Lung (tissue), 13 donors: ENCODE results near the gene ZFYVE19. TPM values are rescaled to one million over a fixed set of nuclear protein-coding genes. Genes with fewer than 3 reads are reported as not detected.

Source experiments
- ATAC-seq: fragments of 200-7000 bp; cut with Tn5 transposase; one replicate; pipeline ENCODE4 v1.9.1; 2020; ENCODE audit warnings: moderate number of reproducible peaks; ENCODE audit not compliant: insufficient read depth, low FRiP score
- DNase-seq, 3 donors: peaks; one replicate each; pipeline ENCODE4 v3.0.0-alpha.2; 2013 to 2017
- H3K27ac ChIP-seq, 2 donors: one replicate each; pipeline ENCODE4 v1.5.1; 2013; ENCODE audit warnings: mild to moderate bottlenecking in 2 of 2, moderate library complexity in 2 of 2, control low read depth in 1 of 2, inconsistent platforms in 1 of 2, low read depth in 1 of 2, low read length in 1 of 2
- H3K27me3 ChIP-seq, 3 donors: one replicate each; pipeline ENCODE4 v1.5.1; 2013; ENCODE audit warnings: low read length in 2 of 3; ENCODE audit not compliant: control insufficient read depth in 3 of 3, insufficient read depth in 3 of 3
- H3K36me3 ChIP-seq, 4 donors: one replicate each; pipeline ENCODE4 v1.5.1; 2013; ENCODE audit warnings: low read length in 4 of 4, mild to moderate bottlenecking in 1 of 4, moderate library complexity in 1 of 4; ENCODE audit not compliant: control insufficient read depth in 4 of 4, insufficient read depth in 4 of 4
- H3K4me1 ChIP-seq, 5 donors: one replicate each; pipeline ENCODE4 v1.5.1; 2013; ENCODE audit warnings: low read length in 5 of 5, mild to moderate bottlenecking in 2 of 5, moderate library complexity in 1 of 5; ENCODE audit not compliant: control insufficient read depth in 5 of 5, insufficient read depth in 5 of 5
- H3K4me3 ChIP-seq: one replicate; pipeline ENCODE4 v1.5.1; 2013; ENCODE audit warnings: mild to moderate bottlenecking, control low read depth, moderate library complexity
- H3K9ac ChIP-seq, 2 donors: one replicate each; pipeline ENCODE4 v1.5.1; 2013; ENCODE audit warnings: low read length in 2 of 2, control low read depth in 1 of 2; ENCODE audit not compliant: insufficient read depth in 1 of 2
- H3K9me3 ChIP-seq, 4 donors: one replicate each; pipeline ENCODE4 v1.5.1; 2013; ENCODE audit warnings: low read length in 3 of 4, mild to moderate bottlenecking in 1 of 4, moderate library complexity in 1 of 4; ENCODE audit not compliant: control insufficient read depth in 4 of 4, insufficient read depth in 3 of 4
- WGBS, 2 donors: extraction: QIAGEN DNeasy Blood & Tissue Kit; methylation state at CpG; one replicate each; pipeline ENCODE4 v1.1.7; 2013; 5-methylcytosine and 5-hydroxymethylcytosine counted together
- polyA plus RNA-seq, 2 donors: library from polyadenylated mRNA; stranded (reverse); fragments of 200-250 nt; gene quantifications; one replicate each; pipeline ENCODE4 v1.2.1, GENCODE V29; 2013
- small RNA-seq: library from RNA; depleted of rRNA; stranded (forward); fragments of <200 nt; gene quantifications from one replicate; pipeline ENCODE3, GENCODE V24; 2014; ENCODE audit warnings: low replicate concordance
- total RNA-seq, 2 donors: library from RNA; depleted of rRNA in 1 of 2; stranded (reverse); fragments of >200 nt in 1 of 2; gene quantifications; one replicate each; pipeline ENCODE4 v1.2.1, GENCODE V29; 2014 to 2021
- TF ChIP-seq, protein P1 (sequence below): IDR thresholded peaks from 2 replicates; pipeline ENCODE4 v1.5.1; 2012; ENCODE audit warnings: mild to moderate bottlenecking; ENCODE audit errors: control extremely low read depth, extremely low read depth
- donor health status: control.
- donor health status: control.
- donor health status: Bipolar disorder and iron deficiency.
- donor health status: healthy.
- donor health status: DM: yes; HTN: yes; CAD: no.

ZFYVE19 gene
- total and polyA plus RNA-seq, 4 donors = 17.3 to 25.0 (median 21.2) TPM

DNA sequence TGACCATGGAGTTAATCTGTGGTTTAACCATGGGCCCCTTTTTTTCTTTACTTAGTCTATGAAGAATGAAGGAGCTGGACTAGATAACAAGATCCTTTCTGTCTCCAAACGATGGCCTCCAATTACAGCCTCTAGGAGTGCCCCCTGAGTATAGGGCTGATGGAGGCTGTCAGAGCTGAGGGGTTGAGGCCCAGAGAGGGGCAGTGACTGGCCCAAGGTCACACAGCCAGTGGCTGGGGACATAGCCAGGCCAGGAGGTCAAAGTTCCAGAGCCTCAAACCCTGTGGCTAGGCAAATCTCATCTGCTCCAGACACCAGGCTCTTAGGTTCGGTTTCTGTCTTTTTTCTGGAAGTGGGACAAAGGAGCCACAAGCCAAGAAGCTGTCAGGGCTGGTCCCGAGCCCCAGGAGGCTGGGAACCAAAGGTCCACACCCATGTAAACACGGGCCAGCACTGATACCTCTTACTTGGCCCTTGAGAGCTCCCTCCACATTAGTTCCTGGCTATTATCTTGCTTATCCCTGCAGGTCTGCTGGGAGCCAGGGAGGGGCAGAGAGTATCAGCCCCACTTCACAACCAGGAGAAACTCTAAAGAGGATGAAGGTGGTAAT is 56.9 kb downstream of the ZFYVE19 start:
- WGBS, 2 donors = 56 to 87% methylated on average over 4 of the region's 4 CpGs
- Histone ChIP-seq H3K9ac (no peak overlapping the region), H3K9me3 (no peaks in the 10 kb centered on the region), H3K4me1 (no peaks in the 10 kb centered on the region), H3K4me3 (no peak overlapping the region), H3K36me3 (no peaks in the 10 kb centered on the region), H3K27me3 (no peaks in the 10 kb centered on the region), H3K27ac (no peak overlapping the region)
- TF ChIP-seq, protein P1, sequence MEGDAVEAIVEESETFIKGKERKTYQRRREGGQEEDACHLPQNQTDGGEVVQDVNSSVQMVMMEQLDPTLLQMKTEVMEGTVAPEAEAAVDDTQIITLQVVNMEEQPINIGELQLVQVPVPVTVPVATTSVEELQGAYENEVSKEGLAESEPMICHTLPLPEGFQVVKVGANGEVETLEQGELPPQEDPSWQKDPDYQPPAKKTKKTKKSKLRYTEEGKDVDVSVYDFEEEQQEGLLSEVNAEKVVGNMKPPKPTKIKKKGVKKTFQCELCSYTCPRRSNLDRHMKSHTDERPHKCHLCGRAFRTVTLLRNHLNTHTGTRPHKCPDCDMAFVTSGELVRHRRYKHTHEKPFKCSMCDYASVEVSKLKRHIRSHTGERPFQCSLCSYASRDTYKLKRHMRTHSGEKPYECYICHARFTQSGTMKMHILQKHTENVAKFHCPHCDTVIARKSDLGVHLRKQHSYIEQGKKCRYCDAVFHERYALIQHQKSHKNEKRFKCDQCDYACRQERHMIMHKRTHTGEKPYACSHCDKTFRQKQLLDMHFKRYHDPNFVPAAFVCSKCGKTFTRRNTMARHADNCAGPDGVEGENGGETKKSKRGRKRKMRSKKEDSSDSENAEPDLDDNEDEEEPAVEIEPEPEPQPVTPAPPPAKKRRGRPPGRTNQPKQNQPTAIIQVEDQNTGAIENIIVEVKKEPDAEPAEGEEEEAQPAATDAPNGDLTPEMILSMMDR = no peak
- no peak for DNase-seq
- ATAC-seq = no peak

Small RNAs within 50 kb of the gene (small RNA-seq; reads per million reads assigned to genes)
- not detected for gene SUMO2P15

Other genes starting within 250 kb of the ZFYVE19 start
- gene CCDC32, start 242.0 kb upstream of the ZFYVE19 start, total RNA-seq = 10 to 100 TPM; 24.5 to 31.8 TPM
- 10 to 100 TPM; 29.3 to 31.2 TPM for gene CCDC32, start 242.0 kb upstream of the ZFYVE19 start, polyA plus RNA-seq
- 1 to 10 TPM; 5.2 to 9.4 TPM for gene RPUSD2, start 237.8 kb upstream of the ZFYVE19 start, total RNA-seq
- 1 to 10 TPM; 7.2 to 9.3 TPM for gene RPUSD2, start 237.8 kb upstream of the ZFYVE19 start, polyA plus RNA-seq
- 1 to 10 TPM in 1 of 2 donors, under 1 TPM in 1; 0.95 to 5.4 TPM for gene KNL1, start 212.8 kb upstream of the ZFYVE19 start, total RNA-seq
- under 1 TPM; 0.45 to 0.53 TPM for gene KNL1, start 212.8 kb upstream of the ZFYVE19 start, polyA plus RNA-seq
- gene RAD51, start 111.9 kb upstream of the ZFYVE19 start, total RNA-seq = 1 to 10 TPM; 1.3 to 2.2 TPM
- 1 to 10 TPM in 1 of 2 donors, under 1 TPM in 1; 0.95 to 1.2 TPM for gene RAD51, start 111.9 kb upstream of the ZFYVE19 start, polyA plus RNA-seq
- 10 to 100 TPM; 20.9 to 94.4 TPM for gene RMDN3, start 51.8 kb upstream of the ZFYVE19 start, total RNA-seq
- 10 to 100 TPM; 34.1 to 52.1 TPM for gene RMDN3, start 51.8 kb upstream of the ZFYVE19 start, polyA plus RNA-seq
- gene GCHFR, start 43.0 kb upstream of the ZFYVE19 start, total RNA-seq = 10 to 100 TPM; 12.5 to 85.5 TPM
- gene GCHFR, start 43.0 kb upstream of the ZFYVE19 start, polyA plus RNA-seq = 100 to 1,000 TPM in 1 of 2 donors, 10 to 100 TPM in 1; 53.8 to 125 TPM
- gene C15orf62, start 37.1 kb upstream of the ZFYVE19 start, total RNA-seq = under 1 TPM; 0.34 to 0.58 TPM
- gene C15orf62, start 37.1 kb upstream of the ZFYVE19 start, polyA plus RNA-seq = 1 to 10 TPM in 1 of 2 donors, under 1 TPM in 1; 0.87 to 1.5 TPM
- gene DNAJC17, start 384 bp downstream of the ZFYVE19 start, total RNA-seq = 10 to 100 TPM; 36.5 to 39.8 TPM
- gene DNAJC17, start 384 bp downstream of the ZFYVE19 start, polyA plus RNA-seq = 10 to 100 TPM; 48.3 to 76.5 TPM
- not detected for gene PPP1R14D, start 21.6 kb downstream of the ZFYVE19 start, total RNA-seq
- gene PPP1R14D, start 21.6 kb downstream of the ZFYVE19 start, polyA plus RNA-seq = under 1 TPM in 1 of 2 donors, not detected in 1; 0.22 TPM
- gene SPINT1, start 37.0 kb downstream of the ZFYVE19 start, total RNA-seq = 100 to 1,000 TPM; 118 to 136 TPM
- gene SPINT1, start 37.0 kb downstream of the ZFYVE19 start, polyA plus RNA-seq = 10 to 100 TPM; 47.1 to 82.1 TPM
- 1 to 10 TPM; 2.1 to 8.5 TPM for gene RHOV, start 67.1 kb downstream of the ZFYVE19 start, total RNA-seq
- gene RHOV, start 67.1 kb downstream of the ZFYVE19 start, polyA plus RNA-seq = 1 to 10 TPM; 3.2 to 5.3 TPM
- 10 to 100 TPM; 19.0 to 31.5 TPM for gene VPS18, start 87.4 kb downstream of the ZFYVE19 start, total RNA-seq
- gene VPS18, start 87.4 kb downstream of the ZFYVE19 start, polyA plus RNA-seq = 10 to 100 TPM; 16.1 to 23.3 TPM
- gene DLL4, start 122.3 kb downstream of the ZFYVE19 start, total RNA-seq = 10 to 100 TPM; 17.9 to 31.8 TPM
- gene DLL4, start 122.3 kb downstream of the ZFYVE19 start, polyA plus RNA-seq = 10 to 100 TPM; 11.8 to 16.3 TPM
- 10 to 100 TPM in 1 of 2 donors, under 1 TPM in 1; 0.17 to 11.6 TPM for gene CHAC1, start 146.4 kb downstream of the ZFYVE19 start, total RNA-seq
- gene CHAC1, start 146.4 kb downstream of the ZFYVE19 start, polyA plus RNA-seq = 10 to 100 TPM; 11.6 to 11.9 TPM